ENCODE measurements around the gene ZNF160. TPM values are rescaled to one million over a fixed set of nuclear protein-coding genes. Genes with fewer than 3 reads are reported as not detected.
"Not testable (repeated sequence)": the region's sequence is repeated elsewhere in the genome, so short reads cannot be mapped to it uniquely, and the experiment has no call there.

Gene ZNF160
- total and polyA plus RNA-seq, 8 donors: 23.2 to 78.0 (median 50.9) TPM

GRCh38 chr19:53041366-53041765, 61.9 kb downstream of the ZNF160 start:
- Histone ChIP-seq H3K4me1 (no peaks in the 10 kb centered on the region), H3K9me3 (peaks cover 0 to 94% of the 10 kb centered on the region in 2 donors), H3K27ac (no peak overlapping the region), H3K4me3 (no peak overlapping the region), H3K27me3 (peaks cover 0 to 61% of the 10 kb centered on the region in 2 donors), H3K36me3 (no peaks in the 10 kb centered on the region)
- DNase-seq: no peak
- TF ChIP-seq, protein P1, sequence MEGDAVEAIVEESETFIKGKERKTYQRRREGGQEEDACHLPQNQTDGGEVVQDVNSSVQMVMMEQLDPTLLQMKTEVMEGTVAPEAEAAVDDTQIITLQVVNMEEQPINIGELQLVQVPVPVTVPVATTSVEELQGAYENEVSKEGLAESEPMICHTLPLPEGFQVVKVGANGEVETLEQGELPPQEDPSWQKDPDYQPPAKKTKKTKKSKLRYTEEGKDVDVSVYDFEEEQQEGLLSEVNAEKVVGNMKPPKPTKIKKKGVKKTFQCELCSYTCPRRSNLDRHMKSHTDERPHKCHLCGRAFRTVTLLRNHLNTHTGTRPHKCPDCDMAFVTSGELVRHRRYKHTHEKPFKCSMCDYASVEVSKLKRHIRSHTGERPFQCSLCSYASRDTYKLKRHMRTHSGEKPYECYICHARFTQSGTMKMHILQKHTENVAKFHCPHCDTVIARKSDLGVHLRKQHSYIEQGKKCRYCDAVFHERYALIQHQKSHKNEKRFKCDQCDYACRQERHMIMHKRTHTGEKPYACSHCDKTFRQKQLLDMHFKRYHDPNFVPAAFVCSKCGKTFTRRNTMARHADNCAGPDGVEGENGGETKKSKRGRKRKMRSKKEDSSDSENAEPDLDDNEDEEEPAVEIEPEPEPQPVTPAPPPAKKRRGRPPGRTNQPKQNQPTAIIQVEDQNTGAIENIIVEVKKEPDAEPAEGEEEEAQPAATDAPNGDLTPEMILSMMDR (IDR thresholded peaks at IDR 0.05): no peak
- ATAC-seq: no peak
- intact Hi-C loops (cut with DNase I): no loop called here

DNA sequence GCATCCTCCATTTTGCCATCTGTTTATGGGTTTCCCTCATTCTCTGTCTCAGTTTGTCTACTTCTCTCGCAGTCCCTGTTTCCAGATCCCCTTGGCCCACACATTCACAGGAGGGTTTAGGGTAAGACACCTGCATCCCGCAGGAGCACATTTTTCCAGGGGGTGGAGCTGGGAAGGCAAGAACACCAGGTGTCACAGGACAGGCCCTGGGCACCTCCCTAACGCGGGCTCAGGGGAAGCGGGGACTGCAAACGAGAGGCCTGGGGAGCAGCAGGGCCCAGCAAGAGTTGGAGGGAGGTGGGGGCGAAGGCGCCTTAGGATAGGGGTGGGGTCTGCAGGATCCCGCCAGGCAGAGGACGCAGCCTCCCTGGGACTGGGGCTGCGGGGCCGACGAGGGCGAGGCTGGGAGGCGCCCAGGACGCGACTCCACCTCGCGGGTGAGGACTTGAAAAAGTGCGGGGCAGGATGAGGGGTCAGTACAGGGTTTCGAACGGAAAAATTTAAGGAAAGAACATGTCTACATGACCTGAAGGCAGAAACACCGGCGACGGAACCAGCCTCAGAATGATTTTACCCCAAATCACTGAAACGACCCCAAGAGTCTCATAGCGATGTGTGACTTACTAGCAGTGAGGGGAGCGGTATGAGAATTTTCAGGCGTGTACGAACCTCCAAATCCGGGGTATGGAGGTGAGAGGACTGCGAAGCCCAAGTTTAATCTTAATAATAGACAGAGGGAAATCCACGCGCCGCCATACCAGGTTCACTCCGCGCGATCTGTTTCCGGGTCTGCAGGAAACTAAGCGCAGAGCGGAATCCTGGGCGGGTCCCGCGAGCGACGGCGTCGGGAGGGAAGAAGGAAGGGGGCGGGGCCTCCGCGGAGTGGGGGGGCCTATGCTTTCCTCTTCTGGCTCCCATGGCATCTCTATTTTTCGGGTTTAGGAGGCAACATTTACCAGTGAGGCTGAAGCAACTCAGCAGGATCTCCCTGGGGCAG, 65.8 kb downstream of the ZNF160 start:
- intact Hi-C loops (cut with DNase I): no loop called here
- DNase-seq (peak in 3 of 4 donors; percentile 40 to 81 (median 47)), ATAC-seq (peak; percentile 79)
- Histone ChIP-seq H3K27ac (no peak overlapping the region), H3K4me3 (peak overlapping the region; percentile 4 to 8), H3K4me1 (no peaks in the 10 kb centered on the region), H3K27me3 (peaks cover 0 to 37% of the 10 kb centered on the region in 2 donors), H3K9me3 (peaks cover 0 to 94% of the 10 kb centered on the region in 2 donors), H3K36me3 (no peaks in the 10 kb centered on the region)
- TF ChIP-seq, protein P1 (IDR thresholded peaks at IDR 0.05): no peak

DNA sequence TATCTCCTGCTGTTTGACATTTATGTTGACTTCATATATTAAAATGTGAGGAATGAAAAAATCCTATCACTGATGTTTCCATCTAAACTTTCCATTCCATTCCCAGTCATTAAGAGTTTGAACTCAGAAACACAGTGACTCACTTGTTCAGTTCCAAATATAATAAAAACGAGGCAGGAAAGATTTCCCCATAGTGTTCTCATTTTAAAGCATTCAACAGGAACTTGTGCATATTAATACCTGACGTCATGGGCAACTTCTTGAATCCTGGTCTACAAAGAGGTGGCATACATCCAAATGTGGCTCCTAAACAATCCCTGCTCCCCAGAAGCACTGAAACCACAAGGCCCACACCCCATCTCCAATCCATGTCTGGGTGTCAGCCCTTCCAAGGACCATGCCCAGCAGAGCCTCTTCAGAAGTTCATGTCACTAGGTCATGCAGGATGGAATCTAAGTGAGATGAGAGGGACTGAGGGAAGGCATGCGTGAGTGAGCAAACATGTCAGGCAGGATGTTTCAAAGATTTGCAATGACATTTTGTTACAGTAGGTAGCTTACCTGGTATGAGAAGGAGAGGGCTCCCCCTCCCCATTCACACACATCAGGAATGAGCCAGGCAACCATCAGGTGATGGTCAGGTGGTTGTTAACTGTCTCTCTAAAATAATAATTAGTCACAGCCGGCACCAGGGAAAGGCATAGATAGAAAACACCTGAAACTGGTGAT, 68.1 kb downstream of the ZNF160 start:
- Histone ChIP-seq H3K27me3 (peaks cover 0 to 31% of the 10 kb centered on the region in 2 donors), H3K4me3 (no peak overlapping the region), H3K36me3 (no peaks in the 10 kb centered on the region), H3K4me1 (no peaks in the 10 kb centered on the region), H3K9me3 (peaks cover 0 to 96% of the 10 kb centered on the region in 2 donors), H3K27ac (no peak overlapping the region)
- TF ChIP-seq, protein P1 (IDR thresholded peaks at IDR 0.05): no peak
- DNase-seq: no peak
- intact Hi-C loops (cut with DNase I): no loop called here
- no peak for ATAC-seq

DNA sequence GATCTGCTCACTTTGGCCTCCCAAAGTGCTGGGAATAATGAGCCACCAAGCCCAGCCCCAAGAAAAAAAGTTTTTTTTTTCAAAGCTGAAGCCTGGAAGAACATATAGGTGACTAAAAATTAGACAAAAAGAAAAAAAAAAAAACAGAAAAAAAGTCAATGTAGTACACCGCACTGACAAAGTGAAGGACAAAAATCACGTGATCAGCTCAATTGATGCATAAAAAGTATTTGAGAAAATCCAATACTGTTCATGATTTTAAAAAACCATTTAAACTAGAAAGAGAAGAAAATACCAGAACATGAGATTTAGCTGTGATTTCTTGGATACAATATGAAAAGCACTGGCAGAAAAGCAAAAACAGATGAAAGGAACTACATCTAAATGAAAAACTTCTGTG, 69.2 kb downstream of the ZNF160 start:
- Histone ChIP-seq H3K27me3 (peaks cover 0 to 25% of the 10 kb centered on the region in 2 donors), H3K4me3 (no peak overlapping the region), H3K36me3 (no peaks in the 10 kb centered on the region), H3K4me1 (no peaks in the 10 kb centered on the region), H3K27ac (no peak overlapping the region), H3K9me3 (peaks cover 0 to 96% of the 10 kb centered on the region in 2 donors)
- ATAC-seq: no peak
- no peak for DNase-seq
- TF ChIP-seq, protein P1 (IDR thresholded peaks at IDR 0.05): no peak
- intact Hi-C loops (cut with DNase I): no loop called here

GRCh38 chr19:53028306-53028705, 74.9 kb downstream of the ZNF160 start:
- H3K4me3 ChIP-seq; intact Hi-C loops (cut with DNase I); H3K27me3 ChIP-seq; H3K27ac ChIP-seq; DNase-seq; H3K36me3 ChIP-seq; ATAC-seq; H3K4me1 ChIP-seq: not testable (repeated sequence)
- peaks cover 0 to 82% of the 10 kb centered on the region in 2 donors for H3K9me3 ChIP-seq
